ENCODE results near the gene TRERF1.

The TRERF1 gene

GRCh38 chr6:42260396-42260888 is 191.3 kb downstream of the TRERF1 start (continued):
- TF ChIP-seq ZNF558 (tag by site-specific recombination; IDR thresholded peaks at IDR 0.05) (no peak), ZSCAN30 (tag by site-specific recombination; IDR thresholded peaks at IDR 0.05) (no peak), ZNF670 (tag by site-specific recombination; IDR thresholded peaks at IDR 0.05; ENCODE audit: low read depth) (no peak), ZNF76 (tag by site-specific recombination; IDR thresholded peaks at IDR 0.05; ENCODE audit: borderline replicate concordance, low read depth) (peak; percentile 48; the same call in 1 of the 2 replicates), ZBTB8A (tag by site-specific recombination; IDR thresholded peaks at IDR 0.05) (no peak), PRDM2 (tag by site-specific recombination; IDR thresholded peaks at IDR 0.05; ENCODE audit: borderline replicate concordance) (no peak), ZSCAN23 (tag by site-specific recombination; IDR thresholded peaks at IDR 0.05) (no peak)
- TF ChIP-seq, protein P1, sequence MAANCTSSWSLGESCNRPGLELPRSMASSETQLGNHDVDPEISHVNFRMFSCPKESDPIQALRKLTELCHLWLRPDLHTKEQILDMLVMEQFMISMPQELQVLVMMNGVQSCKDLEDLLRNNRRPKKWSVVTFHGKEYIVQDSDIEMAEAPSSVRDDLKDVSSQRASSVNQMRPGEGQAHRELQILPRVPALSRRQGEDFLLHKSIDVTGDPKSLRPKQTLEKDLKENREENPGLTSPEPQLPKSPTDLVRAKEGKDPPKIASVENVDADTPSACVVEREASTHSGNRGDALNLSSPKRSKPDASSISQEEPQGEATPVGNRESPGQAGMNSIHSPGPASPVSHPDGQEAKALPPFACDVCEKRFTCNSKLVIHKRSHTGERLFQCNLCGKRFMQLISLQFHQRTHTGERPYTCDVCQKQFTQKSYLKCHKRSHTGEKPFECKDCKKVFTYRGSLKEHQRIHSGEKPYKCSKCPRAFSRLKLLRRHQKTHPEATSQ (tag by site-specific recombination; IDR thresholded peaks at IDR 0.05): no peak

DNA sequence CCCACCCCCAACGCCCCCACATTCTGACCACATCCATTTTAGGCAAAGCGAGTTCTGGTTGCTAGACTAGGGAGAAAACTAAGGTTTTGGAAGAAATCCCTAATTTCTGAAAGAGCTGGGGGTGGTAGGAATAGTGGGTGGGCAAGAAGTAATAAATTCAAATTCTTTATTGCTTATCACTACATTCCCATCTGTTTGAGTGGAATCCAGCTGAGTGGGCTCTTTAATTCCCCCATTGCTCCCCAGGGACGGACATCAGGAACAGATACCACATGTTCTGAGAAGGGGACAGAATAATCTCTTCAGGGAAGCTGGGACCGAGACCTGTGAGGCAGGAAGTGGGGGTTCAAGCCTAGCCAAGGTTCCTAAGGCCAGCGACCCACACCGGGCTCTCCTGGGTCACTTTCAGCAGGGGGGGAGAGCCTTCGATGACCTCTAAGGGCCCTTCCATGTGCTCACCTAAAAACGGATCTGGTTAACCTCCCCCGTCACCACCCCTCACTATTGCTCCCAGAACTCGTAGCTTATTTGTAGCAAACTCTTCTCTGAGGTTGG is 191.8 kb downstream of the TRERF1 start:
- ChIA-PET CTCF (interaction anchor here (0.5 to 5.9 kb wide), 18 partner anchors 9 to 1120 kb away, joined by 3 to 47 read pairs (median 3); no protein-coding TSS in a partner anchor), POLR2A (no interaction called here)
- no peaks in the 10 kb centered on the region for H3K9me3 ChIP-seq (ENCODE audit: control insufficient read depth, insufficient read depth, low read depth, low read length)
- peaks cover 0 to 5% of the 10 kb centered on the region in 2 experiments; a peak in 1 of 3 replicates for H3K36me3 ChIP-seq (ENCODE audit: control insufficient read depth in 2 of 2, insufficient read depth in 1 of 2, low read length in 2 of 2)
- H3K27ac ChIP-seq (ENCODE audit: extremely low read depth, low read depth, low read length): no peak overlapping the region
- H3K4me1 ChIP-seq (ENCODE audit: control insufficient read depth, insufficient read depth, low read length): no peaks in the 10 kb centered on the region
- no peak overlapping the region for H3K4me3 ChIP-seq (ENCODE audit: low read depth, low read length)
- TF ChIP-seq ZNF660 (tag by site-specific recombination; IDR thresholded peaks at IDR 0.05): no peak
- TF ChIP-seq ZFHX2 (tag by site-specific recombination; conservative IDR thresholded peaks at IDR 0.05): 0 out of 2 replicates have a peak, but pooled peaks have one; percentile 5

- no peak overlapping the region for H3K4me3 ChIP-seq (ENCODE audit: low read depth, low read length)
- H3K9me3 ChIP-seq (ENCODE audit: control insufficient read depth, insufficient read depth, low read depth, low read length): no peaks in the 10 kb centered on the region
- H3K27ac ChIP-seq (ENCODE audit: extremely low read depth, low read depth, low read length): no peak overlapping the region
- no peaks in the 10 kb centered on the region for H3K4me1 ChIP-seq (ENCODE audit: control insufficient read depth, insufficient read depth, low read length)
- TF ChIP-seq ZNF423 (tag by site-specific recombination; IDR thresholded peaks at IDR 0.05) (no peak), GLI2 (tag by site-specific recombination; IDR thresholded peaks at IDR 0.05; ENCODE audit: borderline replicate concordance, low read depth) (no peak), ZBTB48 (tag by site-specific recombination; IDR thresholded peaks at IDR 0.05) (no peak), ZFHX2 (tag by site-specific recombination; conservative IDR thresholded peaks at IDR 0.05) (peak; percentile 80), EGR2 (tag by site-specific recombination; IDR thresholded peaks at IDR 0.05; ENCODE audit: low read depth) (peak; percentile 71)
- H3K36me3 ChIP-seq (ENCODE audit: control insufficient read depth in 2 of 2, insufficient read depth in 1 of 2, low read length in 2 of 2): peaks cover 0 to 11% of the 10 kb centered on the region in 2 experiments; a peak in 1 of 3 replicates
- ChIA-PET CTCF (interaction anchor here (0.5 to 5.9 kb wide), 3 partner anchors 56 to 298 kb away, joined by 3 to 47 read pairs (median 4); no protein-coding TSS in a partner anchor), POLR2A (no interaction called here)
Observed at GRCh38 chr6:42259286-42259685, 192.4 kb downstream of the TRERF1 start.
